ENCODE measurements around the gene MAP6D1. TPM values are rescaled to one million over a fixed set of nuclear protein-coding genes. Genes with fewer than 3 reads are reported as not detected.
A peak's percentile ranks its signal among the peaks of the same experiment; 100 is the strongest.

The MAP6D1 gene
- total and polyA plus RNA-seq, 9 of the 15 experiments (the other 6 are each of a cell fraction or from before 2014, with no cell fraction given) = 0.16 to 1.5 (median 0.44) TPM; not detected in 3

GRCh38 chr3:183822631-183823030 is 2.7 kb downstream of the MAP6D1 start:
- H3K79me2 ChIP-seq (ENCODE audit: control insufficient read depth, insufficient read depth, low read length) = no peaks in the 10 kb centered on the region
- no peaks in the 10 kb centered on the region for H4K20me1 ChIP-seq (replicated peaks; ENCODE audit: control insufficient read depth, insufficient read depth, low read length)
- H3K27me3 ChIP-seq (ENCODE audit: control insufficient read depth in 2 of 2, insufficient read depth in 2 of 2, low read length in 2 of 2) = no peaks in the 10 kb centered on the region
- H3K9me1 ChIP-seq (ENCODE audit: control insufficient read depth, insufficient read depth, low read length) = peaks cover 5% of the 10 kb centered on the region
- POLR2A ChIA-PET = interaction anchor here (0.8 to 1.2 kb wide), 4 partner anchors 9 to 22 kb away, joined by 3 to 6 read pairs (median 4); no protein-coding TSS in a partner anchor
- H2AFZ ChIP-seq (ENCODE audit: low read depth, low read length) = no peak overlapping the region
- H3K9me3 ChIP-seq (replicated peaks; ENCODE audit: control insufficient read depth, insufficient read depth, low read depth, low read length) = no peaks in the 10 kb centered on the region
- no peak for FAIRE-seq
- H3K4me3 ChIP-seq = no peak overlapping the region
- CTCF ChIA-PET (ENCODE audit: low intra/inter-chr PET ratio) = no interaction called here
- no peak overlapping the region for H3K9ac ChIP-seq (ENCODE audit: insufficient read depth in 1 of 2, low read depth in 2 of 2, low read length in 2 of 2)
- ATAC-seq = no peak
- intact Hi-C loops (cut with micrococcal nuclease) (no loop called here), in situ Hi-C loops (cut with MboI) (no loop called here)
- H3K4me1 ChIP-seq (replicated peaks in 1 of 2; ENCODE audit: control insufficient read depth in 2 of 2, insufficient read depth in 2 of 2, low read length in 2 of 2) = peaks cover 0 to 4% of the 10 kb centered on the region in 2 experiments; a peak in 2 of 5 replicates
- TF ChIP-seq TCF15 (CRISPR knock-in tag; IDR thresholded peaks at IDR 0.05) (no peak), GABPB1 (CRISPR knock-in tag; IDR thresholded peaks at IDR 0.05) (0 out of 2 replicates have a peak, but pooled peaks have one; percentile 26), GABPA (tag; conservative IDR thresholded peaks at IDR 0.05; ENCODE audit: low read depth) (no peak), TCFL5 (CRISPR knock-in tag; conservative IDR thresholded peaks at IDR 0.05) (no peak), BRD9 (IDR thresholded peaks at IDR 0.05; ENCODE audit: low read depth, partially characterized antibody) (no peak), RBBP5 (IDR thresholded peaks at IDR 0.05; ENCODE audit: borderline replicate concordance, insufficient read depth, low read length, poor library complexity, severe bottlenecking) (no peak), PHB (CRISPR knock-in tag; IDR thresholded peaks at IDR 0.05) (no peak), NCOA4 (IDR thresholded peaks at IDR 0.05; ENCODE audit: partially characterized antibody) (no peak), ZBTB33 (CRISPR knock-in tag; IDR thresholded peaks at IDR 0.05) (peak; percentile 81), HNRNPL (IDR thresholded peaks at IDR 0.05; ENCODE audit: low read depth, low read length) (no peak)
- TF ChIP-seq, protein P1, sequence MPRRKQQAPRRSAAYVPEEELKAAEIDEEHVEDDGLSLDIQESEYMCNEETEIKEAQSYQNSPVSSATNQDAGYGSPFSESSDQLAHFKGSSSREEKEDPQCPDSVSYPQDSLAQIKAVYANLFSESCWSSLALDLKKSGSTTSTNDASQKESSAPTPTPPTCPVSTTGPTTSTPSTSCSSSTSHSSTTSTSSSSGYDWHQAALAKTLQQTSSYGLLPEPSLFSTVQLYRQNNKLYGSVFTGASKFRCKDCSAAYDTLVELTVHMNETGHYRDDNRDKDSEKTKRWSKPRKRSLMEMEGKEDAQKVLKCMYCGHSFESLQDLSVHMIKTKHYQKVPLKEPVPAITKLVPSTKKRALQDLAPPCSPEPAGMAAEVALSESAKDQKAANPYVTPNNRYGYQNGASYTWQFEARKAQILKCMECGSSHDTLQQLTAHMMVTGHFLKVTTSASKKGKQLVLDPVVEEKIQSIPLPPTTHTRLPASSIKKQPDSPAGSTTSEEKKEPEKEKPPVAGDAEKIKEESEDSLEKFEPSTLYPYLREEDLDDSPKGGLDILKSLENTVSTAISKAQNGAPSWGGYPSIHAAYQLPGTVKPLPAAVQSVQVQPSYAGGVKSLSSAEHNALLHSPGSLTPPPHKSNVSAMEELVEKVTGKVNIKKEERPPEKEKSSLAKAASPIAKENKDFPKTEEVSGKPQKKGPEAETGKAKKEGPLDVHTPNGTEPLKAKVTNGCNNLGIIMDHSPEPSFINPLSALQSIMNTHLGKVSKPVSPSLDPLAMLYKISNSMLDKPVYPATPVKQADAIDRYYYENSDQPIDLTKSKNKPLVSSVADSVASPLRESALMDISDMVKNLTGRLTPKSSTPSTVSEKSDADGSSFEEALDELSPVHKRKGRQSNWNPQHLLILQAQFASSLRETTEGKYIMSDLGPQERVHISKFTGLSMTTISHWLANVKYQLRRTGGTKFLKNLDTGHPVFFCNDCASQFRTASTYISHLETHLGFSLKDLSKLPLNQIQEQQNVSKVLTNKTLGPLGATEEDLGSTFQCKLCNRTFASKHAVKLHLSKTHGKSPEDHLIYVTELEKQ (CRISPR knock-in tag; IDR thresholded peaks at IDR 0.05) = no peak
- TF ChIP-seq, protein P2, sequence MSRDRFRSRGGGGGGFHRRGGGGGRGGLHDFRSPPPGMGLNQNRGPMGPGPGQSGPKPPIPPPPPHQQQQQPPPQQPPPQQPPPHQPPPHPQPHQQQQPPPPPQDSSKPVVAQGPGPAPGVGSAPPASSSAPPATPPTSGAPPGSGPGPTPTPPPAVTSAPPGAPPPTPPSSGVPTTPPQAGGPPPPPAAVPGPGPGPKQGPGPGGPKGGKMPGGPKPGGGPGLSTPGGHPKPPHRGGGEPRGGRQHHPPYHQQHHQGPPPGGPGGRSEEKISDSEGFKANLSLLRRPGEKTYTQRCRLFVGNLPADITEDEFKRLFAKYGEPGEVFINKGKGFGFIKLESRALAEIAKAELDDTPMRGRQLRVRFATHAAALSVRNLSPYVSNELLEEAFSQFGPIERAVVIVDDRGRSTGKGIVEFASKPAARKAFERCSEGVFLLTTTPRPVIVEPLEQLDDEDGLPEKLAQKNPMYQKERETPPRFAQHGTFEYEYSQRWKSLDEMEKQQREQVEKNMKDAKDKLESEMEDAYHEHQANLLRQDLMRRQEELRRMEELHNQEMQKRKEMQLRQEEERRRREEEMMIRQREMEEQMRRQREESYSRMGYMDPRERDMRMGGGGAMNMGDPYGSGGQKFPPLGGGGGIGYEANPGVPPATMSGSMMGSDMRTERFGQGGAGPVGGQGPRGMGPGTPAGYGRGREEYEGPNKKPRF (IDR thresholded peaks at IDR 0.05; ENCODE audit: low read depth, low read length) = no peak
- 82% methylated on average over 13 of the region's 13 CpGs for WGBS (ENCODE audit: insufficient coverage, low coverage, missing lambda C conversion rate)
- H3K27ac ChIP-seq (ENCODE audit: extremely low read depth, low read depth, low read length) = no peak overlapping the region
- DNase-seq (ENCODE audit: extremely low read depth in 1 of 4, low spot score in 3 of 4) = no peak
- H3K36me3 ChIP-seq (ENCODE audit: control insufficient read depth, insufficient read depth, low read length) = no peaks in the 10 kb centered on the region
- no TSS peak for BruUV-seq (replicated peaks)
- no peak overlapping the region for H3K4me2 ChIP-seq (ENCODE audit: insufficient read depth, low read length)
